ENCODE data around the gene VPS26A.

The VPS26A gene

DNA sequence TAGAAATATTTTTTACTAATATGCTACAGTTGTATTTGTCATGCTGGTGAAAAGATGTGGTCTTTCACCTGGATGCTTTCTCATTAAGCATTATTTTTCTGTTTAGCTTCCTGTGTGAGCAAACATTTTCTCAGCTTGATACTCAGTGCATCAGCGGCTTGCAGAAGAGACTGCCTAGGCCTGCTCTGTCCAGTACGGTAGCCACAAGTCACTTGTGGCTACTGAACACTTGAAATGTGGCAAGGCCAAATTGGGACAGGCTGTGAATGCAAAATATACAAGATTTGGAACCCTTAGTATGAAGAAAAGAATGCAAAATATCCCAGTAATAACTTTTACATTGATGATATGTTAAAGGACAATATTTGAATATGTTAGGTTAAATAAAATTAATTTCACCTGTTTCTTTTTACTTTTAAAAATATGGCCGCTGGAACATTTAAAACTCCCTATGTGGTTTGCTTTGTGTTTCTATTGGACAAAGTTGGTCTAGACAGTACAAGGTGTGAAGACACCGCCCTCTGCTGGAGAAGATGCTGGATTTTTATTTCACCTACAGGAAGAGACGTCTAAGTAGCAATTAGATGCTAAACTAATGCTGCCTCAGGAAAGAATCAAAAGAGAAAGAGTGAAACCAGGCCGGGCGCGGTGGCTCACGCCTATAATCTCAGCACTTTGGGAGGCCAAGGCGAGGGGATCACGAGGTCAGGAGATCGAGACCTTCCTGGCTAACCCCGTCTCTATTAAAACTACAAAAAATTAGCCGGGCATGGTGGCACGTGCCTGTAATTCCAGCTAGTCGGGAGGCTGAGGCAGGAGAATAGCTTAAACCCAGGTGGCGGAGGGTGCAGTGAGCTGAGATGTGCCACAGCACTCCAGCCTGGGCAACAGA lies 30.8 kb upstream of the VPS26A start:
- DNase-seq = peak; percentile 65
- peak; percentile 61 to 67 for ATAC-seq (replicated peaks)
- Mint-ChIP-seq H3K36me3 (peaks cover 28 to 52% of the 10 kb centered on the region in 2 donors), H3K9me3 (no peaks in the 10 kb centered on the region), H3K27ac (peak overlapping the region; percentile 60), H3K27me3 (no peaks in the 10 kb centered on the region), H3K4me3 (peak overlapping the region in 1 of 2 donors; percentile 26), H3K4me1 (peaks cover 23 to 55% of the 10 kb centered on the region in 2 donors)

DNA sequence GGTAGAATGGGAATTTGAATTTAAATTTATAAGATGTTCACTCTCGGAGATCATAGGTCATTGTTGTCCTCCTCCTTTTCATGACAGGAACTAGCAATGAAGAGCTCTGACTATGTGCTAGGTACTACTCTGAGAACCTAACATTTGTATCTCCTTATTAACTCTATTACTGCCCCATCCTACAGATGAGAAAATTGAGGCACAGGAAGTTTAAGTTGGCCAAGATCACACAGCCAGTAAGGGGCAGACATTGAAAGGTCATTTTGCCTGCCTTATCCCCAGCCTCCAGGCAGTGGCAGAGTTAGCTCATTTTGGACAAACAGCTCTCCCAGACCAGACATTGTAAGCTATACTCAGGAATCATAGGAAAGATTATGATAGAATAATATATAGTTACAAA lies 30.0 kb upstream of the VPS26A start:
- no peak for DNase-seq
- no peaks in the 10 kb centered on the region for H3K27me3 Mint-ChIP-seq
- no peak overlapping the region for H3K27ac Mint-ChIP-seq
- no peak overlapping the region for H3K4me3 Mint-ChIP-seq
- H3K4me1 Mint-ChIP-seq = peaks cover 22 to 57% of the 10 kb centered on the region in 2 donors
- ATAC-seq (replicated peaks) = no peak
- no peaks in the 10 kb centered on the region for H3K9me3 Mint-ChIP-seq
- peaks cover 26 to 51% of the 10 kb centered on the region in 2 donors for H3K36me3 Mint-ChIP-seq

DNA sequence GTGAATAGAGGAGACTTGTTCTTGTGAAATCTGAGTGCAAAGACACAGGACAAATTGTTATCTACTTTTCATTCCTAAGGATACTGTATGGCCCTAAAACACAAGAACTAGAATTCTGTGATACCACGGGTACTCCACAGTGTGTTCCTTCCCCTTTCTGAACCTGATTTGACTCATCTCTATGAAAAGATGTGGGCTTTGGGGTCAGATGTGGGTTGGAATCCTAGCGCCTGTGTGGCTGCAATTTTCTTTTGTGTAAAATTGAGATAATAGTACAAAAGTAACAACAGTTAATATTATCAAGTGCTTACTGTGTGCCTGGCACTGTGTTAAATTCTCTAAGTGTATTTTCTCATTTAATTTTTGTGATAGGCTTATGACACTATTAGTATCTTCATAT lies 27.9 kb upstream of the VPS26A start:
- ATAC-seq (replicated peaks) (peak in 1 of 2 donors; percentile 95), DNase-seq (no peak)
- peaks cover 19 to 48% of the 10 kb centered on the region in 2 donors for H3K36me3 Mint-ChIP-seq
- no peak overlapping the region for H3K4me3 Mint-ChIP-seq
- no peak overlapping the region for H3K27ac Mint-ChIP-seq
- H3K9me3 Mint-ChIP-seq = no peaks in the 10 kb centered on the region
- no peaks in the 10 kb centered on the region for H3K27me3 Mint-ChIP-seq
- H3K4me1 Mint-ChIP-seq = peaks cover 10 to 46% of the 10 kb centered on the region in 2 donors

DNA sequence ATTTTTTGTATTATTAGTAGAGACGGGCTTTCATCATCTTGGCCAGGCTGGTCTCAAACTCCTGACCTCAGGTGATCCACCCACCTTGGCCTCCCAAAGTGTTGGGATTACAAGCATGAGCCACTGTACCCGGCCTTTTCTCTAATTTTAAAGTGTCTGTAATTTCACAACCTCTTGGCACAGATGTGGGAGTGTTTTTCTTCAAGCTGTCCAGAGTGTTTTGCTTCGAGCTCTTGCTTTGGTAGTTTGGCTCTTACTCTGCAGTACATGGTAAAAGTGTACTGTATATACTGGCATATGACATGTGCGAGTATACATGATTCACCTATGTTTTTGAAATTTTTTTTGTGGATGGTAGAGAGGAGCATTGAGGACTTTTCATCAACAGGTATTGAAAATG lies 26.2 kb upstream of the VPS26A start:
- H3K27ac Mint-ChIP-seq = no peak overlapping the region
- DNase-seq (no peak), ATAC-seq (replicated peaks) (no peak)
- H3K4me1 Mint-ChIP-seq = peaks cover 17 to 49% of the 10 kb centered on the region in 2 donors
- H3K27me3 Mint-ChIP-seq = no peaks in the 10 kb centered on the region
- no peak overlapping the region for H3K4me3 Mint-ChIP-seq
- H3K36me3 Mint-ChIP-seq = peaks cover 32 to 59% of the 10 kb centered on the region in 2 donors
- H3K9me3 Mint-ChIP-seq = no peaks in the 10 kb centered on the region

DNA sequence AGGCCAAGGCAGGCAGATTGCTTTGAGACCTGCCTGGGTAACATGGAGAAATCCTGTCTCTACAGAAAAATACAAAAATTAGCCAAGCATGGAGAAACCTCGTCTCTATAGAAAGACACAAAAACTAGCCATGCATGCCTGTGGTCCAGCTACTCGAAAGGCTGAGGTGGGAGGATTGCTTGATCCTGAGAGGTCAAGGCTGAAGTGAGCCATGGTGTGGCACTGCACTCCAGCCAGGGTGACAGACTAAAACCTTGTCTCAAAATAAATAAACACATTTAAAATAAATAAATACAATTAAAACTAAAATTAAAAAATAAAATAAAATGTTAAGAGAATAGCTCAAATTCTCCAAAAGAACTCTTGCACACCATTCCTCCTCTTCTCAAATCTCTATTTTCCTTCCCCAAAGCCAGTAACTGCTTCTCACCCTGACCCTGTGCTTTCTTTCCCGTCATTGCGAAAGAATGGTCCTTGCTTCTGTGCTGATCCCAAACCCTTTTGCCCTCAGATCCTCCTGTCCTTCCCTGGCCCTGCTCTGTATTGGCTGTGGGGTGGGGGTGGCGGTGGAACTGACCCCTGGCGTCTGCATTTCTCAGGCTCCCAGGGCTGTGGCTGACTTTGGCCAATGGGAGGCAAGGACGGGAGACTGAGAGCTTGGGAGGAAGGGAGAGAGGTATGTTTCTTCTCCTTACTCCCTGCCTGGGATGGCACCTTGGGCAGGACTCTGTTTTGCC lies 23.7 kb upstream of the VPS26A start:
- H3K4me3 Mint-ChIP-seq = no peak overlapping the region
- H3K27ac Mint-ChIP-seq = peak overlapping the region; percentile 14
- DNase-seq (no peak), ATAC-seq (replicated peaks) (no peak)
- H3K4me1 Mint-ChIP-seq = peaks cover 15 to 35% of the 10 kb centered on the region in 2 donors
- peaks cover 41 to 61% of the 10 kb centered on the region in 2 donors for H3K36me3 Mint-ChIP-seq
- no peaks in the 10 kb centered on the region for H3K27me3 Mint-ChIP-seq
- no peaks in the 10 kb centered on the region for H3K9me3 Mint-ChIP-seq

DNA sequence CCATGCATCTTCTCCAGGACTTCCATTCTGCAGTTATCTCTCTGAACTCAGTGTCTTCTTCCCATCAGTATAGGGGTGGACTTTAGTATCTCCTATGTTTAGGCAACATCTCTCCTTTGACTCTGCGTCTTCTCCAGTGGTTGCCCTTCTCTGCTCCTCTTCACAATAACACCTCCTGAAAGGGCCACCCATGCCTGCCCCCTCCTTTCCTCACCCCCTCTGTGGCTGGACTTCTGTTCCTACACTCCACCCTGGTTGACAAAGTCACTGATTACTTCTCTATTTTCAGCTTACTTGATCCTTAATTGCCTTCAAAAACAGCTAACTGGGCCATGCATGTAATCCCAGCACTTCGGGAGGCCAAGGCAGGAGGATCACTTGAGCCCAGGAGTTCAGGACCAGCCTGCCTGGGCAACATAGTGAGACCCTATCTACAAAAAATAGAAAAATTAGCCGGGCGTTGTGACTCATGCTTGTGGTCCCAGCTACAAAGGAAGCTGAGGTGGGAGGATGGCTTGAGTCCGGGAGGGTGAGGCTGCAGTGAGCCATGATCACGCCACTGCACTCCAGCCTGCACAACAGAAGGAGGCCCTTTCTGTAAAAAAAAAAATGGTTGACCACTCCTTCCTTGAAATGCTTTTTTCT lies 22.4 kb upstream of the VPS26A start:
- peaks cover 14 to 27% of the 10 kb centered on the region in 2 donors for H3K4me1 Mint-ChIP-seq
- no peak overlapping the region for H3K4me3 Mint-ChIP-seq
- DNase-seq (no peak), ATAC-seq (replicated peaks) (no peak)
- peaks cover 43 to 63% of the 10 kb centered on the region in 2 donors for H3K36me3 Mint-ChIP-seq
- H3K9me3 Mint-ChIP-seq = no peaks in the 10 kb centered on the region
- no peak overlapping the region for H3K27ac Mint-ChIP-seq
- no peaks in the 10 kb centered on the region for H3K27me3 Mint-ChIP-seq

DNA sequence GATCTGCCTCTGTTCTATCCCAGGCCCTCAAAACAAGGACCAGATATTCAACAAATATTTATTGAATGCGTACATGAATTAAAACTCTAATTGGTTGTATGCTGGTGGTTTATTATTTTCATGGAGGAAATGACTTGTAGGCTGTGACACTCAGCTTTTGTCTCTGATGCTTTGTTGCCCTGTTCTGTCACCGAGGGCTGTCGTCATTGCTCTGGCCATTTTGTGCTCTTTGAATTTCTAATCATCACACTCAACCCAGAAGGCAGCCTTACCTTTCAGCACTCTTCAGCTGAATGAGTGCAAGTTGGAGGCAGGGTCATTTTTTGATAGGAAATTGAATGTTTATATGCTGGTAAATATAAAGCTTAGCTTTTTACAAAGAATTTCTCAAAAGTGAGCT lies 21.5 kb upstream of the VPS26A start:
- Mint-ChIP-seq H3K36me3 (peaks cover 43 to 70% of the 10 kb centered on the region in 2 donors), H3K27ac (no peak overlapping the region), H3K9me3 (no peaks in the 10 kb centered on the region), H3K4me1 (peaks cover 14 to 27% of the 10 kb centered on the region in 2 donors), H3K27me3 (no peaks in the 10 kb centered on the region), H3K4me3 (no peak overlapping the region)
- no peak for ATAC-seq (replicated peaks)
- DNase-seq = no peak

DNA sequence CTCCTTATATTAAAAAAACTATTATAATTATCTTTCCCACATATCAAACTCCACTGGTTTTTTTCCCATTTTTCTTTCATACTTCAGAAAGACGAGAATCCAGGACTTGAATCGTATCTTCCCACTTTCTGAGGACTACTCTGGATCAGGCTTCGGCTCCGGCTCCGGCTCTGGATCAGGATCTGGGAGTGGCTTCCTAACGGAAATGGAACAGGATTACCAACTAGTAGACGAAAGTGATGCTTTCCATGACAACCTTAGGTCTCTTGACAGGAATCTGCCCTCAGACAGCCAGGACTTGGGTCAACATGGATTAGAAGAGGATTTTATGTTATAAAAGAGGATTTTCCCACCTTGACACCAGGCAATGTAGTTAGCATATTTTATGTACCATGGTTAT lies 20.2 kb upstream of the VPS26A start:
- DNase-seq (no peak), ATAC-seq (replicated peaks) (no peak)
- Mint-ChIP-seq H3K27ac (peak overlapping the region; percentile 51), H3K4me3 (no peak overlapping the region), H3K9me3 (no peaks in the 10 kb centered on the region), H3K36me3 (peaks cover 36 to 63% of the 10 kb centered on the region in 2 donors), H3K4me1 (peaks cover 11 to 21% of the 10 kb centered on the region in 2 donors), H3K27me3 (no peaks in the 10 kb centered on the region)

DNA sequence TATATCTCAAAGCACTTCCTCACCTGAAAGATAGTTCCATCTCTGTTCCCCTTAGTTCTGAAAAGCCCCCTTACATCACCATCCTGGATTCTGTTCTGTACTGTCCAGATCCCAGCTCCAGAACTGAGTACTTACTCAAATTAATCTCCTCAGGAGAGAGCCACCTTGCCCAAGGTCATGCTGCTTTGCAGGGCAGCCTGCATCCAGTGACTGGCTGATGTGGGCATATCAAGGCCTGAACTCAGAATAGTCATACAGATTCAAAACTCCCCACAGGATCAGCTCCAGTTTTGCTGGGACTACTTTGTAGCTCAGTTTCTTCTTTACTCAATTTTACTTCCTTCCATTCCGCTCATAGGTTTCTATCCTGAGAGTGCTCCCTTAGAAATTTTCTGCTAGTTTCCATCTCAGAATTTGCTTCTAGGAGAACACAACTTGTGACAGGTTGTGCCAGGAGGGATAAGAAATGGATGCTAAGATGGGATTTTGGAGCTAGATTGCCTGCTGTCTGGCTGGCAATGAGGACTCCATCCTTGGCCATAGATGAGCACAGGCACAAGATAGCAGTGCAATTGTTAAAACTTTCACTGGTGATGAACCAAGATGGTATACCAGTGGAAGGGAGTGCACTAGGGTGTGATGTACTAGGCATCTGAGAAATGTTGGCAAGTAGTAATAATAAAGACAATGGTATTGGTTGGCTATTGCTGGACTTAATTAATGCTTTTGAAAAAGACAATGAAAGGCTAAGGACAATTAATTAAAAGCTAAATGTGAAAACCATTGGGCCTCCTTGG lies 18.8 kb upstream of the VPS26A start:
- no peak for ATAC-seq (replicated peaks)
- no peaks in the 10 kb centered on the region for H3K27me3 Mint-ChIP-seq
- peaks cover 31 to 57% of the 10 kb centered on the region in 2 donors for H3K36me3 Mint-ChIP-seq
- H3K27ac Mint-ChIP-seq = no peak overlapping the region
- no peak overlapping the region for H3K4me3 Mint-ChIP-seq
- DNase-seq = no peak
- no peaks in the 10 kb centered on the region for H3K9me3 Mint-ChIP-seq
- peaks cover 11 to 20% of the 10 kb centered on the region in 2 donors for H3K4me1 Mint-ChIP-seq

DNA sequence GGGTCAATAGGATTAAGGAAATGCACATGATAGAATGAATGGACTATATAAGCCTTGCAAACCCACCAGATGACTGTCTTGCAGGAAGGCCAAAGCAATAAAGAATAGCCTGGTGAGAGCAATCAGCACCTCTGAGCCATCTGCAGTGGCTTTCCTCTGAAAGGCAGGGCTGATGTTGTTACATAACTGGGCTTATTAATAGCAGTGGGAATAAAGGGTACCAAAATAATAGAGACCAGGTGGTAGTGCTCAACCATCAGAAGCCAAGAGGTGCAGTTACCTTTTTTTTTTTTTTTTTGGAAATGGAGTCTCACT lies 16.8 kb upstream of the VPS26A start:
- Mint-ChIP-seq H3K27me3 (peaks cover 0 to 3% of the 10 kb centered on the region in 2 donors), H3K27ac (no peak overlapping the region), H3K4me1 (peaks cover 3 to 5% of the 10 kb centered on the region in 2 donors), H3K36me3 (peaks cover 20 to 38% of the 10 kb centered on the region in 2 donors), H3K9me3 (no peaks in the 10 kb centered on the region), H3K4me3 (no peak overlapping the region)
- DNase-seq = no peak
- peak in 1 of 2 donors; percentile 17 for ATAC-seq (replicated peaks)

DNA sequence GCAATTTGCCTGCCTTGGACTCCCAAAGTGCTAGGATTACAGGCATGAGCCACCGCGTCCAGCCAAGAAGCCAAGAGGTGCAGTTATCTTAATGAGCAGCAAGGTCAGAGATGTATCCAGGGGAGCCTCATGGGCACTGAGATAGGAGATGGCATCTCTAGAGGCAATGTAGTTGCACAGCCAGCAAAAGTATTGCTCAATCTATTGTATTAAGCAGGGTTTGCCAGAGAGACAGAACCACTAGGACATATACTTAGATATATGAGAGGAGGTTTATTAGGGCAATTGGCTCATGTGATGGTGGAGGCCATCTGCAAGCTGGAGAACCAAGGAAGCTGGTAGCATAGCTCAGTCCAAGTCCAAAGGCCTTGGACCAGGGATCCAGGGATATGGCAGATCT lies 16.3 kb upstream of the VPS26A start:
- H3K27me3 Mint-ChIP-seq = peaks cover 0 to 3% of the 10 kb centered on the region in 2 donors

DNA sequence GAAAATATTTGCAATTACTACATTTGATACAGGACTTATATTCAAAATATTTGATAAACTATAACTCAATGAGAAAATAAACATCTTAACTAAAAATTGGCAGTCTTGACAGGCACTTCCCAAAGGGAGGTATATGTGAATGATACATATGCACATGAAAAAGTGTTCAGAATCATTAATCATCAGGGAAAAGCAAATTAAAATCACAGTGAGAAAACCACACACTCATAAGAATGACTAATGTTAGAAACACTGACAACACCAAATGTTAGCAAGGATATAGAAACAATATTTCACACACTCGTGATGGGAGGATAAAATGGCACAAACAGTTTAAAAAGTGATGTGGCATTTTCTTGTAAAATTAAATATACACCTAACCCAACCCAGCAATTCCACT lies 4.1 kb upstream of the VPS26A start:
- H3K27ac Mint-ChIP-seq = no peak overlapping the region
- ATAC-seq (replicated peaks) (no peak), DNase-seq (no peak)
- no peaks in the 10 kb centered on the region for H3K9me3 Mint-ChIP-seq
- peaks cover 4% of the 10 kb centered on the region in 2 donors for H3K4me1 Mint-ChIP-seq
- no peaks in the 10 kb centered on the region for H3K27me3 Mint-ChIP-seq
- H3K4me3 Mint-ChIP-seq = no peak overlapping the region
- H3K36me3 Mint-ChIP-seq = peaks cover 0 to 1% of the 10 kb centered on the region in 2 donors

More for the DNA sequence above, 16.3 kb upstream of the VPS26A start:
- peak overlapping the region; percentile 28 for H3K27ac Mint-ChIP-seq
- no peaks in the 10 kb centered on the region for H3K9me3 Mint-ChIP-seq
- no peak for ATAC-seq (replicated peaks)
- no peak for DNase-seq
- H3K4me1 Mint-ChIP-seq = peaks cover 0 to 3% of the 10 kb centered on the region in 2 donors
- H3K4me3 Mint-ChIP-seq = no peak overlapping the region
- peaks cover 14 to 33% of the 10 kb centered on the region in 2 donors for H3K36me3 Mint-ChIP-seq

DNA sequence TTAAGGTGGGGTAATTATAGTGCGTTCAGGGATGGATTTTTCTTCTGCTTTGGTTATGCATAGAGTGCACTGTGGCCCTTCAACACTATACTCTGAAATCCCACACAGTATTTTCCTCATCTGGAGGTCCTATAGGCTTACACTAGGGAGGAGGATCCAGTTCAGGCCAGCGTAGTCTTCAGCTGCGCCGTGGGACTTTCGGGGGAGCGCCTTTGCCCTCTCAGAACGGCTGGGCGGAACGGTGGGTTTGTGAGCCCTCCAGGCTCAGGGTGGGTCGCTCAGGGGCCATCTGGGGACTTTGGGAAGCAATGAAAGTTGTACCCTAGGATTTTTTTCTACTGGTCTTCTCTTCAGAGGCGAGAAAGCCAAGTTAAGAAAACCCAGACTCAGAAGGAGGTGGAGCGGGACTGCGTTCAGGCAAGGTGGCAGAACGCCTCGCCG lies 652 bp upstream of the VPS26A start:
- DNase-seq = no peak
- H3K36me3 Mint-ChIP-seq = peaks cover 0 to 1% of the 10 kb centered on the region in 2 donors
- peak overlapping the region; percentile 87 to 98 for H3K4me3 Mint-ChIP-seq
- peak overlapping the region; percentile 97 for H3K27ac Mint-ChIP-seq
- H3K27me3 Mint-ChIP-seq = no peaks in the 10 kb centered on the region
- peak; percentile 40 to 53 for ATAC-seq (replicated peaks)
- peaks cover 4 to 8% of the 10 kb centered on the region in 2 donors for H3K4me1 Mint-ChIP-seq
- H3K9me3 Mint-ChIP-seq = no peaks in the 10 kb centered on the region
